ENCODE results near the gene SDK1. TPM values are rescaled to one million over a fixed set of nuclear protein-coding genes. Genes with fewer than 3 reads are reported as not detected.

Gene SDK1
- total and polyA plus RNA-seq, 2 of the 8 experiments (the other 6 are each of a cell fraction or from before 2014, with no cell fraction given) = 3.3 to 7.2 TPM

DNA sequence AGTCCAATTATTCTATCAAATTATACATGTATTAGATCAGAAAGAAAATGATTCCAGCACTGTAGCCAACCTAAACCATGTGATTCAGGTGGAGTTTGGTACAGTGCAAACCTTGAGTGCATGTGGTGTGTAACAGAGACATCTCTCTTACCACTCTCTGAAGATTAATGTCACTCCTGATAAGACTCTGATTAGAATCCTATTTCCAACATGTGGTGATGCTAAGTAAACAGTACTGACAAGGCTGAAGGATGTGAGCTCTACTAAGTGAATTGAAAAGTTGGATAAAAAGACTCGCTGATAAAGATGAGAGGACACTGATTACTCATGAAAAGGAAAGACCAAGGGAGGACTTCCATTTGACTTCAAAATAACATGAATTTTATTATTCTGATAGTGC is 232.0 kb downstream of the SDK1 start:
- WGBS, 2 experiments (ENCODE audit: extremely low coverage in 1 of 2, insufficient coverage in 1 of 2, insufficient read length in 1 of 2, insufficient replicate concordance in 2 of 2, low coverage in 1 of 2, low lambda C conversion rate in 2 of 2, missing lambda C conversion rate in 1 of 2) = 100% methylated on average over 1 of the region's 1 CpG; no CpG with 5 or more reads in 1 of the 2 experiments
- no peaks in the 10 kb centered on the region for H3K79me2 ChIP-seq (ENCODE audit: control insufficient read depth in 1 of 2, insufficient read depth in 2 of 2, low read length in 2 of 2)
- TF ChIP-seq CHD2 (IDR thresholded peaks at IDR 0.05; ENCODE audit: low read length) = no peak
- TF ChIP-seq CBX5 (IDR thresholded peaks at IDR 0.05; ENCODE audit: low read depth, low read length) = no peak
- no peak for TF ChIP-seq CEBPB (IDR thresholded peaks at IDR 0.05; ENCODE audit: low read depth, low read length)
- no peak for TF ChIP-seq SAP30 (IDR thresholded peaks at IDR 0.05; ENCODE audit: insufficient read depth, insufficient replicate concordance, low read length)
- TF ChIP-seq POU5F1 (IDR thresholded peaks at IDR 0.05; ENCODE audit: low read depth, low read length) = no peak
- TF ChIP-seq EP300 (IDR thresholded peaks at IDR 0.05; ENCODE audit: borderline replicate concordance in 1 of 2, low read depth in 2 of 2, low read length in 2 of 2) = no peak
- TF ChIP-seq JUND (IDR thresholded peaks at IDR 0.05; ENCODE audit: low read length) = no peak
- no peak for TF ChIP-seq YY1 (IDR thresholded peaks at IDR 0.05; ENCODE audit: low read depth, low read length)
- TF ChIP-seq SUZ12 (IDR thresholded peaks at IDR 0.05; ENCODE audit: low read length) = no peak
- H3K23ac ChIP-seq (ENCODE audit: insufficient read length) = no peak overlapping the region
- H3K14ac ChIP-seq (ENCODE audit: insufficient read length) = no peak overlapping the region
- no peak overlapping the region for H2BK12ac ChIP-seq (ENCODE audit: low read depth, low read length)
- H2AFZ ChIP-seq (ENCODE audit: low read length) = no peak overlapping the region
- H2BK20ac ChIP-seq (ENCODE audit: low read length) = no peak overlapping the region
- no peak overlapping the region for H3K27ac ChIP-seq (ENCODE audit: low read depth, low read length)
- H3K79me1 ChIP-seq (ENCODE audit: low read depth, low read length) = no peaks in the 10 kb centered on the region
- H3K4me2 ChIP-seq (ENCODE audit: insufficient read depth in 1 of 2, low read depth in 2 of 2, low read length in 2 of 2) = no peak overlapping the region
- ChIA-PET POLR2A (ENCODE audit: partially characterized antibody) (no interaction called here), CTCF (ENCODE audit: partially characterized antibody) (interaction anchor here (1.3 kb wide), 1 partner anchor 133 kb away, joined by 3 read pairs; no protein-coding TSS in a partner anchor)
- FAIRE-seq = no peak
- peaks cover 0 to 1% of the 10 kb centered on the region in 2 experiments for H4K20me1 ChIP-seq (replicated peaks in 1 of 2; ENCODE audit: control insufficient read depth in 1 of 2, insufficient read depth in 2 of 2, low read length in 2 of 2)
- H3K56ac ChIP-seq (replicated peaks; ENCODE audit: insufficient read length, low read depth, low read length) = no peak overlapping the region
- no peak for DNase-seq (ENCODE audit: low read depth in 1 of 2, low spot score in 2 of 2)
- H2BK5ac ChIP-seq (ENCODE audit: low read depth, low read length) = no peak overlapping the region
- H3K18ac ChIP-seq (ENCODE audit: extremely low read depth, low read length) = no peak overlapping the region
- no peak overlapping the region for H2BK120ac ChIP-seq (replicated peaks; ENCODE audit: low read depth, low read length)
- no peak overlapping the region for H3K9ac ChIP-seq (replicated peaks in 1 of 4; ENCODE audit: extremely low read depth in 1 of 4, low read depth in 3 of 4, low read length in 3 of 4)
- H2AK5ac ChIP-seq (ENCODE audit: low read depth, low read length) = no peak overlapping the region
- no peaks in the 10 kb centered on the region for H3K36me3 ChIP-seq (ENCODE audit: control insufficient read depth in 2 of 4, insufficient read depth in 4 of 4, low read length in 3 of 4)
- no peak overlapping the region for H3K4me3 ChIP-seq (ENCODE audit: extremely low read depth in 1 of 4, insufficient read depth in 2 of 4, low read depth in 3 of 4, low read length in 4 of 4)
- H3K27me3 ChIP-seq (replicated peaks in 1 of 4; ENCODE audit: control insufficient read depth in 3 of 4, extremely low read depth in 1 of 4, insufficient read depth in 3 of 4, low read length in 3 of 4) = no peaks in the 10 kb centered on the region
- no peak overlapping the region for H3K4ac ChIP-seq (replicated peaks; ENCODE audit: insufficient read length, low read depth, low read length)
- no peaks in the 10 kb centered on the region for H3K4me1 ChIP-seq (replicated peaks in 1 of 4; ENCODE audit: control insufficient read depth in 3 of 4, insufficient read depth in 4 of 4, low read length in 3 of 4)
- no peak overlapping the region for H4K5ac ChIP-seq (ENCODE audit: insufficient read length, low read depth, low read length)
- H3K9me3 ChIP-seq (ENCODE audit: insufficient read depth in 2 of 2, low read depth in 1 of 2, low read length in 1 of 2) = no peaks in the 10 kb centered on the region
- no peak overlapping the region for H4K91ac ChIP-seq (replicated peaks; ENCODE audit: insufficient read length, low read length)
- no peaks in the 10 kb centered on the region for H3K23me2 ChIP-seq (ENCODE audit: low read depth, low read length)
- H2BK15ac ChIP-seq (ENCODE audit: low read length) = no peak overlapping the region
- H4K8ac ChIP-seq (ENCODE audit: extremely low read depth, insufficient read depth, low read length) = no peak overlapping the region
